ENCODE data around the gene TBC1D1. TPM values are rescaled to one million over a fixed set of nuclear protein-coding genes. Genes with fewer than 3 reads are reported as not detected.

TBC1D1 gene
- total RNA-seq, 3 donors from 2014 or later (not counting 1 experiment from before 2014, with no cell fraction given), result 59.2 to 78.6 (median 68.5) TPM

- H3K4me3 Mint-ChIP-seq, result no peak overlapping the region
- Histone ChIP-seq H3K27me3 (ENCODE audit: control insufficient read depth, insufficient read depth, low read length) (no peaks in the 10 kb centered on the region), H3K9me3 (ENCODE audit: control insufficient read depth, insufficient read depth, low read length) (no peaks in the 10 kb centered on the region), H3K27ac (ENCODE audit: low read length) (no peak overlapping the region), H3K4me1 (ENCODE audit: control insufficient read depth, insufficient read depth, low read length) (no peaks in the 10 kb centered on the region), H3K36me3 (ENCODE audit: control insufficient read depth, insufficient read depth, low read length) (peaks cover 46% of the 10 kb centered on the region), H3K4me3 (ENCODE audit: low read length) (no peak overlapping the region)
- intact Hi-C loops (cut with micrococcal nuclease), result no loop called here
- no peak for DNase-seq
- no peaks in the 10 kb centered on the region for H3K27me3 Mint-ChIP-seq (ENCODE audit: low read depth in 2 of 2)
- no peaks in the 10 kb centered on the region for H3K36me3 Mint-ChIP-seq
- 92% methylated on average over 7 of the region's 7 CpGs for whole genome bisulfite sequencing (ENCODE audit: insufficient coverage)
- H3K27ac Mint-ChIP-seq, result no peak overlapping the region
- no peaks in the 10 kb centered on the region for H3K9me3 Mint-ChIP-seq
- H3K4me1 Mint-ChIP-seq, result no peaks in the 10 kb centered on the region
- TF ChIP-seq CTCF (IDR thresholded peaks at IDR 0.05), result no peak
- ATAC-seq, result no peak
Observed at GRCh38 chr4:38040619-38041018, 149.7 kb downstream of the TBC1D1 start.

- Histone ChIP-seq H3K4me3 (ENCODE audit: low read length) (no peak overlapping the region), H3K36me3 (ENCODE audit: control insufficient read depth, insufficient read depth, low read length) (peaks cover 48% of the 10 kb centered on the region), H3K9me3 (ENCODE audit: control insufficient read depth, insufficient read depth, low read length) (no peaks in the 10 kb centered on the region), H3K4me1 (ENCODE audit: control insufficient read depth, insufficient read depth, low read length) (no peaks in the 10 kb centered on the region), H3K27ac (ENCODE audit: low read length) (no peak overlapping the region), H3K27me3 (ENCODE audit: control insufficient read depth, insufficient read depth, low read length) (no peaks in the 10 kb centered on the region)
- Mint-ChIP-seq H3K36me3 (no peaks in the 10 kb centered on the region), H3K9me3 (no peaks in the 10 kb centered on the region), H3K27ac (no peak overlapping the region), H3K4me1 (no peaks in the 10 kb centered on the region), H3K27me3 (ENCODE audit: low read depth in 2 of 2) (no peaks in the 10 kb centered on the region), H3K4me3 (no peak overlapping the region)
- DNase-seq, result no peak
- 90% methylated on average over 7 of the region's 7 CpGs for WGBS (ENCODE audit: insufficient coverage)
- no peak for ATAC-seq
- intact Hi-C loops (cut with micrococcal nuclease), result no loop called here
- no peak for TF ChIP-seq CTCF (IDR thresholded peaks at IDR 0.05)
Observed at GRCh38 chr4:38044060-38044459, 153.2 kb downstream of the TBC1D1 start.

GRCh38 chr4:38045289-38045988 lies 154.6 kb downstream of the TBC1D1 start:
- Histone ChIP-seq H3K36me3 (ENCODE audit: control insufficient read depth, insufficient read depth, low read length) (peaks cover 58% of the 10 kb centered on the region), H3K27me3 (ENCODE audit: control insufficient read depth, insufficient read depth, low read length) (no peaks in the 10 kb centered on the region), H3K27ac (ENCODE audit: low read length) (no peak overlapping the region), H3K4me1 (ENCODE audit: control insufficient read depth, insufficient read depth, low read length) (no peaks in the 10 kb centered on the region), H3K9me3 (ENCODE audit: control insufficient read depth, insufficient read depth, low read length) (no peaks in the 10 kb centered on the region), H3K4me3 (ENCODE audit: low read length) (no peak overlapping the region)
- no peak overlapping the region for H3K27ac Mint-ChIP-seq
- no peaks in the 10 kb centered on the region for H3K4me1 Mint-ChIP-seq
- no peaks in the 10 kb centered on the region for H3K36me3 Mint-ChIP-seq
- no peak for DNase-seq
- H3K4me3 Mint-ChIP-seq, result no peak overlapping the region
- no peaks in the 10 kb centered on the region for H3K9me3 Mint-ChIP-seq
- intact Hi-C loops (cut with micrococcal nuclease), result no loop called here
- ATAC-seq, result no peak
- H3K27me3 Mint-ChIP-seq (ENCODE audit: low read depth in 2 of 2), result no peaks in the 10 kb centered on the region
- no peak for TF ChIP-seq CTCF (IDR thresholded peaks at IDR 0.05)
- WGBS (ENCODE audit: insufficient coverage), result over 99% methylated on average over 6 of the region's 8 CpGs
